ENCODE data around the gene GALNT6.

GALNT6 gene, protein sequence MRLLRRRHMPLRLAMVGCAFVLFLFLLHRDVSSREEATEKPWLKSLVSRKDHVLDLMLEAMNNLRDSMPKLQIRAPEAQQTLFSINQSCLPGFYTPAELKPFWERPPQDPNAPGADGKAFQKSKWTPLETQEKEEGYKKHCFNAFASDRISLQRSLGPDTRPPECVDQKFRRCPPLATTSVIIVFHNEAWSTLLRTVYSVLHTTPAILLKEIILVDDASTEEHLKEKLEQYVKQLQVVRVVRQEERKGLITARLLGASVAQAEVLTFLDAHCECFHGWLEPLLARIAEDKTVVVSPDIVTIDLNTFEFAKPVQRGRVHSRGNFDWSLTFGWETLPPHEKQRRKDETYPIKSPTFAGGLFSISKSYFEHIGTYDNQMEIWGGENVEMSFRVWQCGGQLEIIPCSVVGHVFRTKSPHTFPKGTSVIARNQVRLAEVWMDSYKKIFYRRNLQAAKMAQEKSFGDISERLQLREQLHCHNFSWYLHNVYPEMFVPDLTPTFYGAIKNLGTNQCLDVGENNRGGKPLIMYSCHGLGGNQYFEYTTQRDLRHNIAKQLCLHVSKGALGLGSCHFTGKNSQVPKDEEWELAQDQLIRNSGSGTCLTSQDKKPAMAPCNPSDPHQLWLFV

DNA sequence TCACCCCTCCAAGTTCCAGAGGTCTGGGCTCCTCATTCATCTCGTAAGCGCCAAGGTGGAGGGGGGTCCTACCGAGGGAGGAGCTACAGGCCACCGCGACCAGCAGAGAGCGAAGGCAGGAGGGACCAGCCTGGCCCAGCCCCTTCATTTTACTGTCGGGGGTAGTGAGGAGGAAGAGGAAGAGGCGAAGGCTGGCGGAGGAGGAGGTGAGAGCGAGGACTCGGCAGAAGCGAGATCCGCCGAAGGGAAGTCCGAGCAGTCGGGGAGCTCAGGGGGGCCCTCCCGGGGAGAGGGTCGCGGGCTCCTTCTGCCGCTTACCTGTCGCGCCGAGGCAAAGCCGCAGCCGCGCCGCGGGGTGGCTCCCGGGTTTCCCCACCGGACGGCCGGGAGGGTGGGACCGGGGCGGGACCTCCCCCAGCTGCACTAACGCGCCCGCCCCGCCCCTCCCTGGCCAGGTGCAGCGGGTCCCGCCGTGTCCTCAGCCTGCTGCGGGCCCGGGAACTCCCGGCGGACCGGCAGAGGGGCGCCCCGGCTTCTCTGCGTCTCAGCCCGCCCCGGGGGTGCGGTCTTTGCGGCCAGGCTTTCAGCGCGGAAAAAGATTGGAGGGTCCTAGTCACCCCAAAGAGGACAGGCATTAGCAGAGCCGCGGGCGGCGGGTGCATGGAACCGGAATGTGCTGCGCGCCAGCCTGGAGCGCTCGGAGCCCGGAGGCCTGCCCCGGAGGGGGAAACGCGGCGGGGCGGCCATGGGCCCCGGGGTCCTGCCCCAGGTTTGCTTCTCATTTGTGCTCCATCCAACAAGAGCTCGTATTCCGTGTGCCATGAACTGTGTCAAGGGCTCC lies at the start of gene GALNT6:
TSS of gene GALNT6 (minus strand) at position 124 of the 841 bp plus-strand sequence. CDS start 11,625 bp downstream, outside the sequence.
- peak; percentile 52 for DNase-seq

DNA sequence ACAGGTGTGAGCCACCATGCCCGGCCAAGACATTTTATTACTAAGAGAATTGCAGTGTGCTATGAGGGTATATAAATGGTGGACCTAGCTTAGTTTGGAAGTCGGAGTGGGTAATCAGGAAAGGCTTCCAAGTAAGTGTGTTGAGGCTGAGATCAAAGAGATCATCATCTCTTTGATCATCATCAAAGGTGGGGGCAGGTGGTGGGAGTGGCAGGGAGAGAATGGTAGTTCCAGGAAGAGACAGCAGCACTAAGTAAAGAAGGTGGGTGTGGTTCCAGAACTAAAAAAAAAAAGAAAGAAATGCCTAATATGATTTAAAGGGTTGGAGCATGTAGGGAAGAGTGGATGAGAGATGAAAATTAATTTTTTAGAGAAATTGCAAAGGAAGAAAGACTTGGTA lies 48.1 kb upstream of the GALNT6 start:
- no peak for DNase-seq

DNA sequence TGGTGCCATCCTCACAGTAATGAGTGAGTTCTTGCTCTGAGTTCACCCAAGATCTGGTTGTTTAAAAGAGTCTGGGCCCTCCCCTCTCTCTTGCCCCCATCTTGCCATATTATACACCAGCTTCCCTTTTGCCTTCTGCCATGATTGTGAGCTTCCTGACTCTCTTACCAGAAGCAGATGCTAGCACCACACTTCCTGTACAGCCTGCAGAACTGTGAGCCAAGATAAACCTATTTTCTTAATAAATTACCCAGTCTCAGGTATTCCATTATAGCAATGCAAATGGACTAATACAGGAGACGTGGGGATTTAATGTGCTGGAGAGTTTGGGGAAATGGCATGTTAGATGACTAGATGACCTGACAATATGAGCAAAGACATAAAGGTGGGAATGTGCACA lies 46.2 kb upstream of the GALNT6 start:
- no peak for DNase-seq

DNA sequence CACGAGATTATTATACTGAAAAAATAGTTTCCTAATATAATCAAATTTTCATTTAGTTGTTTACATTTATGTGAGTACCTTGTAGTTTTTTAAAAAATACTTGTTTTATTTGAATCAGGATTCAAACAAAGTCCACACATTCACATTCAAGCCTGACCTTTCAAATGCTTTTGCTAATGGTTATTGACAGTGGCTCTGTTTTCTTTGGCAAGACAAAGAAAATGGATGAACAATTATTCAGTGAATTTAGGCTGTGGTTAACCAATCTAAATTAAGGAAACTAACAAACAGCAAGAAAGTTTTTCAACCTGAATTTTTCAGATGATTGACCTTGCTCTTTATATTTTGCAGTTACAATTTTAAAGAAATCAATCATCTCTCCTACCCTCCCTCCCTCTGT lies 43.1 kb upstream of the GALNT6 start:
- DNase-seq = no peak

DNA sequence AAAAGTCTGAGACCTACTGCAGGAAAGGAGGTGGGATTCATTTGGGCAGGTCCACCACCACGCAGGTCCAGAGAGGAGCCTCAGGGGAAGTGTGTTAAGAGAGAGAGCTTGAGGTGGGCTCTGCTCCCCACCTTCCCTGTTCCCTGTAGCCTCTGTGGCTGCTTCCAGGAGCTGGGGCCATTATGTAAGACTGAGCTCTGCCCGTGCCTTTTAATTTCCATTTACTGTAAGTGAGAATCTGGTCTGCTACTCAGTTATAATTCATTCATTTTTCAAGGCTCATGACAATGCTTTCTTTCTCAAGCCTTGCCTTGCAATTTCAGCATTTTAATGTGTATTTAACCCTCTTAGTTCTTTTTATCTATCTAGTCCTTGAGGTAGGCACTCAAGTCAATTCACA lies 41.7 kb upstream of the GALNT6 start:
- no peak for DNase-seq

DNA sequence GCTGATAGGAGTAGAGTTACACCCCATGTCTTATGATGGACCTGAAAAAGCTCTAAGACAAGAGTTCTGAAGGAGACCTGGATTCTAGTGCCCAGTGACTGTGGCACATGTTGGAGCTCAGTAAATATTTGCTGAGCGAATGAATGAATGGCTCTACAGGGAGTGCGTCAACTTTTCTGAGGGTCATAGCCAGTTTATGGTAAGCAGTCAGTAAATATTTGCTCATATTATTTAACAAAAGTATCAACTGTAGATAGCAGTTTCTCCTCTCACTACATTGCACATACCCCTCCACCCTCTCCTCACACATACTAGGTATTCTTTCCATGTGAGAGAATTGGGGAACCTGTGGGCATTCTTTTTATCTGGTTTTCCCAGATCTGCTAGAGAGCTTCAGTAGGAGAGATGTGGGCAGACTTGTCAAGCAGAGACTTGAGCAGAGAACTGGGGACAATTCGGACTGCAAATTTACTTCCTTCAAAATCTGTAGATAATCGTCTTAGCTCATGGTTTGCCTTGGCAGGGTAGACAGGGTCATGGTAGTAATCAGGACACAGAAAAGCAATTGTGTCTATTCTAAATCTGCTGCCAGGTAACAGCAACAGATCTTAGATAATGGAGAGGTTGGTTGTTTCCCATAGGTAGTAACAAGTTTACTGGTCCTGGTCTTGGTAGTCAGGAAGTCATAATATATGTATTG lies 39.1 kb upstream of the GALNT6 start:
- no peak for DNase-seq

DNA sequence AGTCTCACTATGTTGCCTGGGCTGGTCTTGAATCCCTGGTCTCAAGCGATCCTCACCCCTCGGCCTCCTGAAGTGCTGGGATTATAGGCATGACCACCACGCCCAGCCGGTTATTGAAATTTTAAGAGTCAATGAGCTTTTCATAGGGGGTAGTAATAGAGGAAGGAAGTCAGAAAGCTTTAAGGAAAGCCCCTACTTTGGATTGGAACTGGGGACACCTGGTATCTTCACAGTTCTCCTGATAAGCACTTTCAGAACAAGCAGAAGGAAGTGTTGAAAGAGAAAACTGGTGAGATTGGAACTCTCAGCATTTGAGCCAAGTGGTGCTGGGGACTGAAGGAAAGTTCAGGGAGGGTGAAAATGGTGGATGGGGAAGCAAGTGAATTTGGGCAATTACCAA lies 38.5 kb upstream of the GALNT6 start:
- DNase-seq = no peak

DNA sequence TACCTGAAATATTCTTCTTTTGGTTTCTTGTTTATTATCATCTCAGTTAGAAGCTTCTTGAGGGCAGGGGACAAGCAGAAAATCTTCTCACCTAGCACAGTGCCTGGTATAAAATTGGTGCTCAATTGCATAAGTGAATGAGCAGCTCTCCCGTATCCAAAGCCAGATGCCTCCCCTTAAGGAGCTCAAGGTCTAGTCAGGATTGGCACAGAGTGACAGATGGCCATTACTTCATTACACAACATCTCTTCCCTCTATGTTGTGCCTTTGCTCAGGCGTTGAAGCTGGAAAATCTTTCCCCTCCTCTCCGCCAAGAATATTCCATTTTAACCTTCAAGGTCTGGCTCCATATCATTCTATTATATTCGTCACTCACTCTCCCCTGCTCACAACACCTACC lies 37.0 kb upstream of the GALNT6 start:
- DNase-seq = no peak

DNA sequence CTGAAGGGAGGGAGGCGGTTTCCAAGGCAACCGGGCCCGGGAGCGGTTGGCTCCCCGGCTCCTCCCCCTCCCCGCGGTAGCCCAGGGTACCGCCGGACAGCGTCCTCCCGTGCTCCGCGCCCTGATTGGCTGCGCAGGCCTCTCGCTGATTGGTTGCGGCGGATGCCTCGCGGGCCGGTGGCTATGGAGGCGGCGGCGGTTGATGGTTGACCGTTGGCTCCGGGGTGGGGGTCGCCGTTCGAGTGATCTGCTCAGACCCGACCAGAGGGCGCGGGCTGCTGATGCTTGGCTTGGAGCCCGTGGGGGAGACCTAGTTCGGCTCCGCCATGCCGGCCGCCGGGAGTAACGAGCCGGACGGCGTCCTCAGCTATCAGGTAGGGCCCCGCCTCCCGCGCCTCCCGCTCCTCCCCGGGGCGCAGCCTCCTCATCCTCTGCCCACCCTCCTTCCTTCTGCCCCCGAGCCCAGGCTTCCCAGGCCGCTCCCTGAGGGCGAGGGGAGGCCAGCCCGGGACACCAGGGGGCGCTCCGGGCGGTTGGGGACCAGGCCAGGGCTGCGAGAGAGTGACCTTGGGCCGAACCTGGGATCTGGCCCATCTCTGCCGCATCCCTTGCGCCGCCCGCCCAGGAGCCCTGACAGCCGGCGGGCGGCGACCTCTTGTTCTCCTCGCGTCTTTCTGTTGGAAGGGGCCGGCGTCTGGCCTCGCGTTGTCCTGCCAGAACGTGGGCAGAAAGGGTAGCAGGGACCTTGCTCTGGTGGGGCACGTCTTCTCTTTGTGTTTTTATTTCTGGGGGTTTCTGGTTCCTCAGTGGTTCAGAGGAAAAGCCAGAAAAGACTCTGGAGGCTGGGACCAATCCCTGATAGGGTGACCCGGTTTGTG lies 33.7 kb upstream of the GALNT6 start, which contains the start of gene SLC4A8:
TSS of gene SLC4A8 (plus strand) at position 170 of the 878 bp plus-strand sequence. CDS start at position 327, 157 bp downstream.
- DNase-seq = no peak

DNA sequence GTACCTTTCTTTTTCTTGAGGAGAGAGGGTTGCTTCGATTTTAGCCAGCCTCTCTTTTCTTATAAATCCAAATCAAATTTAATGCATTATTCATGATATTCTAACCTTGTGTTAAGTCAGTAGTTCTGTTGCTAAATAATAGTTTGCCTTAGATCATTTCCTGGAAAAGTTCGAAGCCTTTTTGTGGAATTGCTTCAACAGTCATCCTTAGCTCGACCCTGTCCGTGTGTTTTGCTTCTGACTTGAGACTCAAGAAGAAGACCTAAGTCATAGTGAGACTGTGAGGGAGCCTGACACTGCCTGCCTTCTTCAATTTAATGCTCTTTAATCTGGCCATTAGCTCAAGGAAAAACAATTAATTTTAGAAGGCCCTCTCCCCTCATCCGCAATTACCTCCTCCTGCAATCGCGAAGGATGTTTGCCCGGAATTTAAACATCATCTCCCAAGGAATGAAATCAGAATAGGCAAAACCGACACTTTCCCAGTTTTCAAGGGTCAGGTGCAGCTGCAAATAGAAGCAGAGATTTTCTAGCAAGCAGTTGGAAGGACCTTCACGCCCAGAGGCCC lies 33.0 kb upstream of the GALNT6 start:
- DNase-seq = no peak

DNA sequence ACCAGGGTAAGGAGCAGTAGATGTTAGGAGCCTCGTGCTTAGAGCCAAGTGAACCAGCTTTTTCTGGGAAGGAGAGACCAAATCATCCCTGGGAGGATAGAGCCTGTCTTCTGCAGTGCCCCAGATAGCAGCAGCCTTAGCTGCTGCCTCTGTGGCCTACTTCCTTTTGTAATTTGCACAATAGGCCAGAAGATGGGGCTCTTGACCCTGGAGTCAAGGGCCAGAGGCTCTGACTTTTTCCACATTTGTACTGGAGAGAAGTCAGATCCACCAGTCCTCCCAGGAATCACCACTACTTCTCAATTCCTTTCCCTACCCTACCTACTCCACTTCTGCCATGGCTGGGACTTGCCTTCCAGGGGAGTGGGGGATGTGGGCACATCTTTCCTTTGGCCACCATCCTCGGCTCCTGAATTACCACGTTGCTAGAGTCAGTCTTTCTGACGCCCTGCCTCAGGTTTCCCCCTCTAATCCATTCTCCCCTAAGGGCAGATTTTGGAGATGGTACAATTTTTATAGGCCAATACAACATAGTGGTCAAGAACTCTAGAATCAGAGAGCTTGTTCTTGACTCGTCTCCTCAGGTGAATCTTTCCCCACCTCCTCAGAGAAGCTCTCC lies 30.2 kb upstream of the GALNT6 start:
- DNase-seq = no peak

DNA sequence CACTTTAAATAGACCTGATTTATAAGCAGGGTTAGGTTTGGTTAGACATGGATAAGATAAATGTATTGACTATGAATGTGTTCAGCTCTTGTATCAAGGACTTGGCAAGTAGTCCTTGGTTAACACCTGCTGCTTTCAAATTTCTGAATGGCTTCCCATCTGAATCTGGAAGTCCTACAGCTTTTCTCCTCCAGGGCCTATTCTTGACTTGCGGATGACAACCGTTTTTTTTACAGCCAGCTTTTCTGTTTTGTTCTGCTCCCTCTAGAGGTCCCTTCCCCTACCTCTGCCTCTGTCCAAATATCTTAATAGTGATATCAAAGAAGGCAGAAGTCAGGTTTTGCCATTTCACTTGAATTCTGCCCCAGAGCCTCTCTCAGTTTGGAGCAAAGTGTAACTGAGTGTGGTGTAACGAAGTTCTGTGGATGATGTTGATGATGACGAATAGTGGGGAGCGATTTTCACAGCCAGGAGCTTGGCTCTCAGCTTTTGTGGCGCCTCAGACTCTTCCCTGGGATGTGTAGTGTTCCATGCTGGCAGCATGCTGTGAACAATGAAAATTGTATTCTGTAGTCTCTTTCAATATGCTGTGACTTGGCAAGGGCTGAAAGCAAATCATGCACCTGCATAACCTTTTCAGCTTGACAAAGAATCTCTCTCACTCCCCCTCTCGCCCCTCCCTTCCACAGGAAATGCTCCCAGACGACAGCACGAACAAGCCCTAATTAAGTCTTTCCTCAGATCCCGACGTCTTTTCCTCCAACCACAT lies 28.4 kb upstream of the GALNT6 start:
- no peak for DNase-seq

DNA sequence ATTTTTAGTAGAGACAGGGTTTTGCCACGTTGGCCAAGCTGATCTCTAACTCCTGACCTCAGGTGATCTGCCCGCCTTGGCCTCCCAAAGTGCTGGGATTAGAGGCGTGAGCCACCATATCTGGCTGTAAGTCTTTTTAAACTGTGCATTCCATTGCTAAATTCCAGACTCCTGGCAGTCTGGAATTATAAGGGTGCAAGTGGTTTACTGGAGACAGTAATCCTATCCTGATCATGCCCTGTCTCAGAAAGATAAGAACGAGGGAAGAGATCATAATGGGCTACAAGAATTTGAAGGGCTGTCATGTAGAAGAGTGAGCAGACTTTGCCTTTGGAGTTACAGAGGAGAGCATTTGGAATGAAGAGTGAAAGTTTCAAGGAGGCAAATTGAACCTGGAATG lies 26.6 kb upstream of the GALNT6 start:
- no peak for DNase-seq

DNA sequence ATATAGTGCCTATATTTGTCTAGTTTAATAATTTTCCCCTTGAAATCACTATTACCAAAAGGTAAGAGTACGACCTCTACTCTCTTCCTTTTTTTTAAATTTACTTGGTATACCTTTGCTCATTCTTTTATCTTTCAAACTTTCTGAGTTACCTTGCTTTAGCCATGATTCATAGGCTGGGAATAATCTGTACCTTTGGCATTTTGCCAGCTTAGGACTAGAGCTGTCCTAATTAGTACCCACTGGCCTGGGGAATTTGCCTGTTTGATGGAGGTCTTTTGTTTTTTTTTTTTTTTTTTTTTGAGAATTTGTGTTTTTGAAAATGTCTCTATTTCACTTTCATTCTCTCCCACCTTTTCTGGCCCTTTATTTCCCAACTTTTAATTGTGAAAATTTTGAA lies 24.7 kb upstream of the GALNT6 start:
- no peak for DNase-seq

DNA sequence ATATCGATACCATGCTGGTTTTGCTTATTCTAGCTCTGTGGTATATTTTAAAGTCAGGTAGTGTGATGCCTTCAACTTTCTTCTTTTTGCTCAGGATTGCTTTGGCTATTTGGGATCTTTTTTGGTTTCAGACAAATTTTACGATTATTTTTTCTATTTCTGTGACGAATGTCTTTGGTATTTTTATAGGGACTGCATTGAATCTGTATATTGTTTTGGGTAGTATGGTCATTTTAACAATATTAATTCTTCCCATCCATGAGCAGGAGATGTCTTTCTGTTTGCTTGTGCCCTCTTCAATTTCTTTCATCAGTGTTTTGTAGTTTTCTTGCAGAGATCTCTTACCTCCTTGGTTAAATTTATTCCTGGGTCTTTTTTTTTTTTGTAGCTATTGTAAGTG lies 22.6 kb upstream of the GALNT6 start:
- DNase-seq = no peak

DNA sequence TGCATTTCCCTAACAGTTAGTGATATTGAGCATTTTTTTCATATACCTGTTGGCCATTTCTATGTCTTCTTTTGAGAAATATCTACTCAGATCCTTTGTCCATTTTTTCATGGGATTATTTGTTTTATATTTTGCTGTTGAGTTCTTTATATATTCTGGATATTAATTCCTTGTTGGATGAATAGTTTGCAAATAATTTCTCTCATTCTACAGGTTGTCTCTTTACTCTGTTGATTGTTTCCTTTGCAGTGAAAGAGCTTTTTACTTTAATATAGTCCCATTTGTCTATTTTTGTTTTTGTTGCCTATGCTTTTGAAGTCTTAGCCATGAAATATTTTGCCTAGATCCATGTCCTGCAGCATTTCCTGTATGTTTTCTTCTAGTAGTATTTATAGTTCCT lies 21.9 kb upstream of the GALNT6 start:
- no peak for DNase-seq

DNA sequence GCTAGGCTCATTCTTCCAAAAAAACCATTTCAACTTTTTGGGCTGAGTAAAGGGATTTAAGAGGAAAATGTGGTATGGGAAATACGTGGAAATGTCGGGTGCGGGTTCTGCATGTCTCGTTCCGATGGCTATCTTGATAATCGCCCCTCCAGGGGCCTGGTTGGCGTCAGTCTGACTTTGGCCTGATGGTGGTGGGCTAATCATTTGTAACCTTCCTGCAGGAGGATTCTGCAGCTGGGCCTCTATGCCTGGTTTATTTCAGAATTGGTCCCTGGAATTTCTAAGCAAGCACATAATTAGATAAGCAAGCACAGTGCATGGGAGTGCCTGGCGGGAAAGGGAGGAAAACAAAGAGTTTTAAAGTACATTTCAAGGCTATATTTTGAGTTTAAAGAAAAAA lies 18.6 kb upstream of the GALNT6 start:
- DNase-seq = no peak

DNA sequence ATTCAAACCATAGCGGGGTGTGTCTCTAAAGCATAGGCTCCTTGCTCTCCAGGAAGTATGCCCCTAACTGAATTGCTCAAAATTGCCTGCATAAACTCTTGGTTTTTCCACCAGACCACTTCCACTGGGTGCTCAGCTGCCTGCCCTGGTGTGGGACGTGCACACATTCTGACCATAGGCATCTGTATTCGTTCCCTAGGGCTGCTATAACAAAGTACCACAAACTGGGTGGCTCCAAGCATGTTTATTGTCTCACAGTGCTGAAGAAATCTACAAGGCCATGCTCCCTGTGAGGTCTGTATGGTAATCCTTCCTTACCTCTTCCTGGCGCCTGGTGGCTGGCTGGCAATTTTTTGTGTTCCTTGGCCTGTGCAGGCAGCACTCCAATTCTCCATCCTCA lies 16.4 kb upstream of the GALNT6 start:
- no peak for DNase-seq

DNA sequence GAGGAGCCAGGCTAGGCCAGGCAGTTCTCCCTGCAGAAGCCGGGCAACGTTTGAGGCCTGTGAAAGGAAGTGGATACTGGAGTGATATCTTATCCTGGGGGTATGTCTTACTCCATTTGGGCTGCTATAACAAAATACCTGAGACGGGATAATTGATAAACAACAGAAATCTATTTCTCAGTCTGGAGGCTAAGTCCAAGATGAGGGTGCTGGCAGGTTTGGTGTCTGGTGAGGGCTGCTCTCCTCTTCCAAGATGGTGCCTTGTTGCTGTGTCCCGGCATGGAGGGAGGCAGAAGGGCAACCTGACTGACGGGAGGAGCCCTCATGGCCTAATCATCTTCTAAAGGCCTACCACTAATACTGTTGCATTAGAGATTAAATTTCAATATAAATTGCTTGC lies 15.7 kb upstream of the GALNT6 start:
- no peak for DNase-seq

DNA sequence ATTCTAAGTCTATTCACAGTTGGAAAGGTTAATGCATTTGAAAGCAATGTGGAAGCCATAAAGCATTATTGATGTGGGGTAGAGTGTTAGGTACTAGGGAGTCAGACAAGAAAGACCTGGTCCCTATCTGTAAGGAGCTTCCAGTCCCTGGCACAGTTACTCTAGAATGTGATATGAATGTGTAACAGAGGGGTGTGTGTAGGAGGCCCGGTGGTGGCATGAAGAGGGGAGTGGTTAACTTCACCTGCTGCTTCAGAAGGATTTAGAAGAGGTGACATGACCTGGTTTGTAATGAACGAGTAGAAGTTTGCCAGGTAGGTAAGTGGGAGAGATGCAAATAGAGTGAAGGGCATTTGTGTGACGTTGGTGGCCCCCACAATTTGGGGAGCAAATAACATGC lies 15.1 kb upstream of the GALNT6 start:
- no peak for DNase-seq
